Hepatocyte (in vitro differentiated cells): ENCODE measurements around the gene VRK1. TPM values are rescaled to one million over a fixed set of nuclear protein-coding genes. Genes with fewer than 3 reads are reported as not detected.

Experiments used
- DNase-seq: peaks from one replicate; pipeline ENCODE4 v3.0.0-alpha.2; 2016; ENCODE audit warnings: low spot score
- H2AFZ ChIP-seq: fragments of 200-600 bp; sonication (generic); 2 replicates; pipeline ENCODE4 v1.6.0; 2016; ENCODE audit warnings: antibody characterized with exemption, mild to moderate bottlenecking
- H3K27ac ChIP-seq: fragments of 200-600 bp; sonication (generic); 2 replicates; pipeline ENCODE4 v1.5.1; 2016; ENCODE audit warnings: mild to moderate bottlenecking
- H3K27me3 ChIP-seq: fragments of 200-600 bp; sonication (generic); 2 replicates; pipeline ENCODE4 v1.6.1; 2016
- H3K36me3 ChIP-seq: fragments of 200-600 bp; sonication (generic); replicated peaks from 2 replicates; pipeline ENCODE4 v1.5.1; 2016; ENCODE audit warnings: low read depth; ENCODE audit not compliant: insufficient read depth
- H3K4me1 ChIP-seq: fragments of 200-600 bp; sonication (generic); 2 replicates; pipeline ENCODE4 v1.5.1; 2016; ENCODE audit warnings: mild to moderate bottlenecking, moderate library complexity; ENCODE audit not compliant: insufficient read depth
- H3K4me2 ChIP-seq: fragments of 200-600 bp; sonication (generic); 2 replicates; pipeline ENCODE4 v1.6.0; 2016
- H3K4me3 ChIP-seq: fragments of 200-600 bp; sonication (generic); 2 replicates; pipeline ENCODE4 v1.5.1; 2016; ENCODE audit warnings: mild to moderate bottlenecking
- H3K79me2 ChIP-seq: fragments of 200-600 bp; sonication (generic); 2 replicates; pipeline ENCODE4 v1.6.0; 2017; ENCODE audit warnings: mild to moderate bottlenecking
- H3K9me2 ChIP-seq: fragments of 200-600 bp; sonication (generic); replicated peaks from 2 replicates; pipeline ENCODE4 v1.6.0; 2017; ENCODE audit warnings: mild to moderate bottlenecking; ENCODE audit not compliant: insufficient read depth
- H3K9me3 ChIP-seq: fragments of 200-600 bp; sonication (generic); 2 replicates; pipeline ENCODE4 v1.5.1; 2016; ENCODE audit warnings: low read depth, mild to moderate bottlenecking
- H4K20me1 ChIP-seq: fragments of 200-600 bp; sonication (generic); 2 replicates; pipeline ENCODE4 v1.6.0; 2016; ENCODE audit warnings: mild to moderate bottlenecking; ENCODE audit not compliant: insufficient read depth, poor library complexity, severe bottlenecking
- CTCF ChIP-seq: fragments of 200-600 bp; sonication (generic); IDR thresholded peaks from 2 replicates; pipeline ENCODE4 v1.5.1; 2016; ENCODE audit warnings: antibody characterized with exemption, mild to moderate bottlenecking; ENCODE audit not compliant: poor library complexity
- EZH2 ChIP-seq: fragments of 200-600 bp; sonication (generic); IDR thresholded peaks from 2 replicates; pipeline ENCODE4 v1.6.1; 2016; ENCODE audit warnings: antibody characterized with exemption, mild to moderate bottlenecking, borderline replicate concordance
- EZH2phosphoT487 ChIP-seq: fragments of 200-600 bp; sonication (generic); IDR thresholded peaks from one replicate; pipeline ENCODE4 v1.6.1; 2018; ENCODE audit warnings: antibody characterized with exemption, mild to moderate bottlenecking, low read depth, moderate library complexity; ENCODE audit not compliant: unreplicated experiment, severe bottlenecking
- WGBS: methylation state at CpG from one replicate; pipeline ENCODE4 v1.1.6; 2016; ENCODE audit warnings: low lambda C conversion rate; ENCODE audit errors: missing lambda C conversion rate; 5-methylcytosine and 5-hydroxymethylcytosine counted together
- polyA plus RNA-seq: library from polyadenylated mRNA; unstranded; fragments of >200 nt; fragmentation: Nextera tagmentation; extraction: Ambion mirVana; gene quantifications from 2 replicates; pipeline ENCODE4 v1.2.1, GENCODE V29; 2016
- total RNA-seq: library from RNA; depleted of rRNA; stranded (reverse); fragments of >200 nt; gene quantifications from 2 replicates; pipeline ENCODE4 v1.2.3, GENCODE V29; 2014

Gene VRK1
- total and polyA plus RNA-seq, 2 experiments from 2014 or later = 16.5 to 21.5 TPM

DNA sequence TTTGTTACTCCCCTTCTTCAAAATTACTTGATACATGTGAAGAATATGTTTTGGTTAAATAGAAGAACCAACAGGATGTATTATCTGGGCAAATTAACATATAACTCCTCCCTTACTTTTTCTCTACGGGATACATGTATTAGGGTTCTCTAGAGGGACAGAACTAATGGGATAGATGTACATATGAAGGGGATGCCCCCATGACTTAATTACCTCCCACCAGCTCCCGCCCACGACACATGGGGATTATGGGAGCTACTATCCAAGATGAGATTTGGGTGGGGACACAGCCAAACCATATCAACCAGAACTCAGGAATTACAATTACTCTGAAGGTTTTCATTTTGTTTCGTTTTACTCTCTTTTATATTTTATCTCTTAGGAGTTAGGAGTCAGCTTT is 41.3 kb downstream of the VRK1 start:
- TF ChIP-seq EZH2 = no peak
- no peak for TF ChIP-seq CTCF
- TF ChIP-seq EZH2phosphoT487 = no peak
- Histone ChIP-seq H3K4me3 (no peak overlapping the region), H3K9me2 (no peaks in the 10 kb centered on the region), H3K4me2 (no peak overlapping the region), H3K9me3 (no peaks in the 10 kb centered on the region), H3K36me3 (no peaks in the 10 kb centered on the region), H3K27me3 (no peaks in the 10 kb centered on the region), H4K20me1 (no peaks in the 10 kb centered on the region), H2AFZ (no peak overlapping the region), H3K4me1 (no peaks in the 10 kb centered on the region), H3K27ac (no peak overlapping the region), H3K79me2 (no peaks in the 10 kb centered on the region)
- no peak for DNase-seq
- 96% methylated on average over 4 of the region's 4 CpGs for WGBS

GRCh38 chr14:96839251-96839650 is 42.1 kb downstream of the VRK1 start:
- Histone ChIP-seq H3K79me2 (no peaks in the 10 kb centered on the region), H3K9me3 (no peaks in the 10 kb centered on the region), H3K4me3 (no peak overlapping the region), H3K27ac (no peak overlapping the region), H3K9me2 (no peaks in the 10 kb centered on the region), H3K4me1 (no peaks in the 10 kb centered on the region), H3K27me3 (no peaks in the 10 kb centered on the region), H4K20me1 (no peaks in the 10 kb centered on the region), H3K4me2 (no peak overlapping the region), H2AFZ (no peak overlapping the region), H3K36me3 (no peaks in the 10 kb centered on the region)
- TF ChIP-seq CTCF (no peak), EZH2phosphoT487 (no peak), EZH2 (no peak)
- DNase-seq = no peak
- WGBS = 90% methylated on average over 2 of the region's 2 CpGs

DNA sequence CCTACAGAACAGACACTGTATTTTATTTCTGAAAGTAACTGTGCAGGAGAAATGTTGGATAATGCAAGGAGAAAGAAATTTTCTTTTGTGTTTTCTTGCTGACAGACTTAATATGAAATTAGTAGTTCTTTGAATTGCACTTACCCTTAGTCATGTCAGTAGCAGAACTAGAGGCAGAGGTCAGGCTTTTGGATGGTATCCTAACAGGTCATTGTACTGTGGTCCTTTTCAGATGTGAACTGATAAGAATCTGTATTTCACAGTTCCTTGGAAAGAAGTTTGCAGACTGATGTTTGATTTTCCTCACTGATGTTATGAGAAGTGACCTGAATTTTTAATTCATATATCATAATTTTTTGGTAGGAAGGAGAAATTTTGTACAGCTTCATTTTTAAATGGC is 46.0 kb downstream of the VRK1 start:
- no peak overlapping the region for H3K4me3 ChIP-seq

DNA sequence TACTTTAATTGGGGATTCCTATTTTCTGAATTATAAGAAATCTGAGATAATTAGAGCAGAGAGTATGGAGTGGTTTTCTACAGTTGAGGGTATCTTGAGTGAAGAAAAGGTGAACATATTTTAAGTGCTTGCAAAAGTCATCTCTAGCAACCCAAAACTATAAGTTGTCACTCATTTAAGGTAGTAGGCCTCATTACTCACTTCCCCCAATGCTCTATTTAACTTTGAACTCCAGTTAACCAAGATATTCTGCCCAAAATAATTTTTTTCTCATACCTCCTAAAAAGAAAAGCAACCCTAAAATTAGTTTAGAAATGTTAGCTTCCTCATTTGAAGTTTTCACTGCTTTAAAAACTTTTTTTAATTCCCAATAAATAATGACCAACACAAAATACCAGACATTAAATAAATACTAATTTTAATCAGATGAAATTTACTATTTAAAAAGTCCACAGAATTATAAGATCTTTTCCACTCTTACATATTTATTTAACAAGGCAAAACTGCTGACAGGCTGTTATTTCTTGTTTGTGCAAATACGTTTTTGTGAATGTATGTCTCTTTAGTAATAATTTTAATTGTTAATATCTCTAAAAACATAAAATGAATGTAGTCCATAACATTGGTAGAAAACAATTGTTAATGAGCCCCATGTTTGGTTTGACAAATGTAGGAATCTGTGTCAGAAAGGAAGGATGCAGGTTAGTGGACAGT is 47.8 kb downstream of the VRK1 start:
- H3K27ac ChIP-seq = no peak overlapping the region
- H3K27me3 ChIP-seq = no peaks in the 10 kb centered on the region
- no peaks in the 10 kb centered on the region for H3K9me2 ChIP-seq
- no peaks in the 10 kb centered on the region for H4K20me1 ChIP-seq
- H3K4me1 ChIP-seq = no peaks in the 10 kb centered on the region
- H3K79me2 ChIP-seq = no peaks in the 10 kb centered on the region
- H3K36me3 ChIP-seq = no peaks in the 10 kb centered on the region
- no peak overlapping the region for H2AFZ ChIP-seq
- no peaks in the 10 kb centered on the region for H3K9me3 ChIP-seq
- TF ChIP-seq EZH2 = no peak
- no peak for TF ChIP-seq EZH2phosphoT487
- no peak for TF ChIP-seq CTCF
- H3K4me2 ChIP-seq = no peak overlapping the region
- no peak for DNase-seq
- no peak overlapping the region for H3K4me3 ChIP-seq
- 97% methylated on average over 1 of the region's 1 CpG for WGBS

More for the DNA sequence above, 46.0 kb downstream of the VRK1 start:
- H3K4me2 ChIP-seq = no peak overlapping the region
- H3K79me2 ChIP-seq = no peaks in the 10 kb centered on the region
- no peak for DNase-seq
- H3K36me3 ChIP-seq = no peaks in the 10 kb centered on the region
- no peaks in the 10 kb centered on the region for H3K4me1 ChIP-seq
- H3K9me2 ChIP-seq = no peaks in the 10 kb centered on the region
- no peaks in the 10 kb centered on the region for H4K20me1 ChIP-seq
- H3K27ac ChIP-seq = no peak overlapping the region
- TF ChIP-seq EZH2 (no peak), EZH2phosphoT487 (no peak)
- H2AFZ ChIP-seq = no peak overlapping the region
- H3K27me3 ChIP-seq = no peaks in the 10 kb centered on the region
- H3K9me3 ChIP-seq = no peaks in the 10 kb centered on the region
